ENCODE results near the gene ATP5F1E. TPM values are rescaled to one million over a fixed set of nuclear protein-coding genes. Genes with fewer than 3 reads are reported as not detected.
A peak's percentile ranks its signal among the peaks of the same experiment; 100 is the strongest.

Gene ATP5F1E
- total and polyA plus RNA-seq, 2 of the 4 experiments (the other 2 are of a cell fraction): 3.8 to 34.5 TPM

GRCh38 chr20:59010995-59011873 is 20.9 kb downstream of the ATP5F1E start:
- Histone ChIP-seq H3K9me1 (ENCODE audit: insufficient read depth, low read length) (peaks cover 17% of the 10 kb centered on the region), H2BK15ac (ENCODE audit: low read depth, low read length) (no peak overlapping the region; the same call in 2 of the 3 replicates), H4K5ac (ENCODE audit: low read depth, low read length) (peak overlapping the region; percentile 81; the same call in 1 of the 2 replicates), H4K20me1 (ENCODE audit: insufficient read depth, low read length) (no peaks in the 10 kb centered on the region), H3K23ac (ENCODE audit: low read depth, low read length) (peak overlapping the region; percentile 77; the same call in 1 of the 2 replicates), H3K4me3 (ENCODE audit: insufficient read depth, low read depth, low read length) (no peak overlapping the region), H3K36me3 (ENCODE audit: control insufficient read depth, insufficient read depth, low read length) (no peaks in the 10 kb centered on the region), H3K9me3 (ENCODE audit: control insufficient read depth, insufficient read depth, low read length) (no peaks in the 10 kb centered on the region), H3K79me1 (ENCODE audit: low read depth in 1 of 2, low read length in 2 of 2) (peaks cover 4 to 6% of the 10 kb centered on the region in 2 experiments; a peak in 2 of 4 replicates), H3K18ac (ENCODE audit: low read depth, low read length) (peak overlapping the region; percentile 66; the same call in 1 of the 2 replicates), H2AFZ (replicated peaks; ENCODE audit: low read length, poor library complexity) (peak overlapping the region; percentile 67), H2BK20ac (ENCODE audit: low read depth, low read length) (peak overlapping the region; percentile 4; the same call in 1 of the 2 replicates), H4K8ac (ENCODE audit: low read depth in 2 of 2, low read length in 2 of 2) (peak overlapping the region; percentile 52 to 91; a peak in 1 of 4 replicates), H3K4me2 (ENCODE audit: low read depth, low read length) (no peak overlapping the region), H4K91ac (ENCODE audit: insufficient read depth, low read depth, low read length) (peak overlapping the region; percentile 80), H3K14ac (replicated peaks; ENCODE audit: low read depth, low read length) (peak overlapping the region; percentile 53), H2BK120ac (ENCODE audit: low read depth, low read length) (peak overlapping the region; percentile 89), H2BK5ac (ENCODE audit: low read depth, low read length, poor library complexity, severe bottlenecking) (peak overlapping the region; percentile 77), H2AK5ac (ENCODE audit: low read depth, low read length) (peak overlapping the region; percentile 72; the same call in 1 of the 2 replicates), H2AK9ac (replicated peaks; ENCODE audit: low read depth, low read length, poor library complexity) (peak overlapping the region; percentile 18), H3K4me1 (ENCODE audit: control insufficient read depth, insufficient read depth, low read length) (peaks cover 20% of the 10 kb centered on the region), H3K56ac (ENCODE audit: extremely low read depth, insufficient read depth, low read length) (no peak overlapping the region), H3K9ac (ENCODE audit: low read depth, low read length) (no peak overlapping the region), H3K4ac (ENCODE audit: low read depth, low read length) (peak overlapping the region; percentile 88), H3K27me3 (ENCODE audit: control insufficient read depth, insufficient read depth, low read length) (no peaks in the 10 kb centered on the region), H3K27ac (ENCODE audit: insufficient read depth, low read length) (0 out of 2 replicates have a peak overlapping the region, but pooled peaks have one; percentile 32)
- CTCF ChIA-PET: no interaction called here
- WGBS, 2 experiments (ENCODE audit: extremely low coverage in 2 of 2, insufficient read length in 1 of 2): 63% methylated on average over 3 of the region's 17 CpGs; no CpG with 5 or more reads in 1 of the 2 experiments
- BruUV-seq (replicated peaks): no TSS peak
- no peak for TF ChIP-seq RAD21 (IDR thresholded peaks at IDR 0.05; ENCODE audit: low read length)
- in situ Hi-C loops (cut with MboI; ENCODE audit: low sequenced_read_pairs) (no loop called here), intact Hi-C loops (cut with micrococcal nuclease) (no loop called here), dilution Hi-C loops (cut with HindIII; ENCODE audit: low sequenced_read_pairs, unreplicated experiment) (no loop called here)
- DNase-seq: peak; percentile 71
- no peak for ATAC-seq (ENCODE audit: low read depth)
- POLR2A ChIA-PET (ENCODE audit: unreplicated experiment): no interaction called here
